ENCODE data around the gene MLXIPL.

DNA sequence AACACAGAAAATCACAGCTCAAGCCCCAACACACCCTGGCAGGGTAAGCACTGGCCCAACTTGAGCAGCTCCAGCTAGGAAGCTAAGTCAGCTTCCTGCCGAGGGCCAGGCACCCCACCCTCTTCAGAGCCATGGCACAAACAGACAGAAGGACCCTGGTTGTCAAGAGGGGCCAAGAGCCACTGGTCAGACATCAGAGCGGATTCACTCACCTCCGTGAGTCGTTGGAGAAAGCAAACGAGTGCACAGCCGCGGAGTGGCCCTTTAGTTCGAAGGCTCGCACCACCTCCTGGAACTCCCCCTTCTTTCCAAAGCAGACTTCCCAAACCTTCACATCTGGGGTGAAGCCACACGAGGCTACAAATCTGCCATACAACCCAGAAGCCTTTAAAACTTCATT lies 53.3 kb downstream of the MLXIPL start:
- TF ChIP-seq POLR2A (IDR thresholded peaks at IDR 0.05) (no peak), POLR2AphosphoS5 (IDR thresholded peaks at IDR 0.05) (no peak)
- TF ChIP-seq, protein P1, sequence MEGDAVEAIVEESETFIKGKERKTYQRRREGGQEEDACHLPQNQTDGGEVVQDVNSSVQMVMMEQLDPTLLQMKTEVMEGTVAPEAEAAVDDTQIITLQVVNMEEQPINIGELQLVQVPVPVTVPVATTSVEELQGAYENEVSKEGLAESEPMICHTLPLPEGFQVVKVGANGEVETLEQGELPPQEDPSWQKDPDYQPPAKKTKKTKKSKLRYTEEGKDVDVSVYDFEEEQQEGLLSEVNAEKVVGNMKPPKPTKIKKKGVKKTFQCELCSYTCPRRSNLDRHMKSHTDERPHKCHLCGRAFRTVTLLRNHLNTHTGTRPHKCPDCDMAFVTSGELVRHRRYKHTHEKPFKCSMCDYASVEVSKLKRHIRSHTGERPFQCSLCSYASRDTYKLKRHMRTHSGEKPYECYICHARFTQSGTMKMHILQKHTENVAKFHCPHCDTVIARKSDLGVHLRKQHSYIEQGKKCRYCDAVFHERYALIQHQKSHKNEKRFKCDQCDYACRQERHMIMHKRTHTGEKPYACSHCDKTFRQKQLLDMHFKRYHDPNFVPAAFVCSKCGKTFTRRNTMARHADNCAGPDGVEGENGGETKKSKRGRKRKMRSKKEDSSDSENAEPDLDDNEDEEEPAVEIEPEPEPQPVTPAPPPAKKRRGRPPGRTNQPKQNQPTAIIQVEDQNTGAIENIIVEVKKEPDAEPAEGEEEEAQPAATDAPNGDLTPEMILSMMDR (IDR thresholded peaks at IDR 0.05) = no peak

All from prostate gland (tissue), 2 donors.